Measurements from ENCODE around the gene PAM.
"Not testable (repeated sequence)": the region's sequence is repeated elsewhere in the genome, so short reads cannot be mapped to it uniquely, and the experiment has no call there.

The PAM gene

DNA sequence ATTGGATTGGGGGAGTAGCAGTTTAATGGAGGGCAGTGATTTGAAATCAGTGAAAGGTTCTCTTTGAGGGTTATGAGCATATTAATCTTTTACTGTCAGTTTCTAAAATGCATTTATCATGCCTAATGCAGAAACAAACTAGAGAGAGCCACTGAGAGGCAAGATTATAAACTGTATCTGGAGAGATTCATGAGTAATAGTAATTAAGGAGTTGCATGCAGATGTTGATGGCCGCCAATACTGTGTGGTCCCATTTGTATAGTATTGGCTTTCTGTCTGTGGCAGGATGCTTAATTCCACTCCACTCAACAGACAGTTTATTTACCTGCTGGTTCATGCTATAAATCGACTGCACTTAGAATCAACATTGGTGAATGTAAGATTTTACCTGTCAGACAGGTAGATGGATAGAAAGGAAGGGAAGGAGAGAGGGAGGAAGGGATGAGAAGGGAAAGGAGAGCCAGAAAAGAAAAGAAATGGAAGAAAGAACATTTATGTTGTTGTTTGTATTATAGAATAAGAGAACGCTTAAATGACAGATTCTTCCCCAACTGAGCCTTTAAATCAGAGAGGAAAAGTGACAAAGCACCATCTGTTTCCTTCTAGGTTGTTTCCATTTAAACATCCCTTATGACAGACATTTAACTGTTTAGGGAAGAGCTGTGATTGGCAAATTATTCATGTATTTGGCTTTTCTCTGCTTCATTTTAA is 146.5 kb downstream of the PAM start:
- Histone ChIP-seq H3K27me3 (no peaks in the 10 kb centered on the region), H3K4me3 (ENCODE audit: low read depth, low read length) (no peak overlapping the region), H3K36me3 (no peaks in the 10 kb centered on the region), H3K4me1 (no peaks in the 10 kb centered on the region), H3K9me3 (no peaks in the 10 kb centered on the region)
- DNase-seq, result no peak
- TF ChIP-seq, protein P1, sequence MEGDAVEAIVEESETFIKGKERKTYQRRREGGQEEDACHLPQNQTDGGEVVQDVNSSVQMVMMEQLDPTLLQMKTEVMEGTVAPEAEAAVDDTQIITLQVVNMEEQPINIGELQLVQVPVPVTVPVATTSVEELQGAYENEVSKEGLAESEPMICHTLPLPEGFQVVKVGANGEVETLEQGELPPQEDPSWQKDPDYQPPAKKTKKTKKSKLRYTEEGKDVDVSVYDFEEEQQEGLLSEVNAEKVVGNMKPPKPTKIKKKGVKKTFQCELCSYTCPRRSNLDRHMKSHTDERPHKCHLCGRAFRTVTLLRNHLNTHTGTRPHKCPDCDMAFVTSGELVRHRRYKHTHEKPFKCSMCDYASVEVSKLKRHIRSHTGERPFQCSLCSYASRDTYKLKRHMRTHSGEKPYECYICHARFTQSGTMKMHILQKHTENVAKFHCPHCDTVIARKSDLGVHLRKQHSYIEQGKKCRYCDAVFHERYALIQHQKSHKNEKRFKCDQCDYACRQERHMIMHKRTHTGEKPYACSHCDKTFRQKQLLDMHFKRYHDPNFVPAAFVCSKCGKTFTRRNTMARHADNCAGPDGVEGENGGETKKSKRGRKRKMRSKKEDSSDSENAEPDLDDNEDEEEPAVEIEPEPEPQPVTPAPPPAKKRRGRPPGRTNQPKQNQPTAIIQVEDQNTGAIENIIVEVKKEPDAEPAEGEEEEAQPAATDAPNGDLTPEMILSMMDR (IDR thresholded peaks at IDR 0.05; ENCODE audit: low read depth, low read length), result no peak

DNA sequence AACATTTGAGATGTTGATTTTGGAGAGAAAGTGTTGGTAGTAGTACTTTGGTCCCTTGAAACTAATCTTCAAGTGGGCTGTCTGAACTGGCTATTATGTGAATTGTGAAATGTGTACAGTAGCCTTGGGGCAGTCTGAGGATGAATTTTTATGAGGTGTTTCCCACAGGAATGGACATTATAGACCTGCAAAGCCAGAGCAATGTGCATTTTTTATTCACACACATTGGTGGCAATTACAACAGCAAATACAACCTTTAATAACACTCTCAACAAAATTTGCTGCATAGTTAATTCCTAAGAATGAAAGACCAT is 147.0 kb downstream of the PAM start:
- no peak for DNase-seq

DNA sequence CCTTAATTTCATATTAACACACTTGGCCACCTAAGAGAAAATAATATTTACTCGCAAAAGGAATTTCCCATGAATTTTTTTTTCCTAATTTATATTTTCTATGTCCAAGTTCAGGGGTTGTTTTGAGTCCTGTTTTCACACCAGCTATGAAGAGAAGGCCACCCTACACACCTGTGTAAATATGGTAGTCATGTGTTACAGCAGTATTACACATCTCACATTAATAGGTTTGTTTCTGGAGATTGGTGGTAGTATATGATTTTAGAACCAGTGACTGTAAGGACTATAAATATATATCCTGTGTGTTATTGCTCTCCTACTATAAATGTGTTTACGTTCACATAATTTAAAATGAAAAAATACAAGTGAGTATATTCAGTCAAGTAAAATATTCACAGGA is 147.5 kb downstream of the PAM start:
- no peaks in the 10 kb centered on the region for H3K9me3 ChIP-seq
- no peaks in the 10 kb centered on the region for H3K4me1 ChIP-seq
- no peak overlapping the region for H3K4me3 ChIP-seq (ENCODE audit: low read depth, low read length)
- no peak for DNase-seq
- TF ChIP-seq, protein P1 (IDR thresholded peaks at IDR 0.05; ENCODE audit: low read depth, low read length), result no peak
- H3K27me3 ChIP-seq, result no peaks in the 10 kb centered on the region
- no peaks in the 10 kb centered on the region for H3K36me3 ChIP-seq

More for the DNA sequence above, 147.0 kb downstream of the PAM start:
- TF ChIP-seq, protein P1 (IDR thresholded peaks at IDR 0.05; ENCODE audit: low read depth, low read length), result no peak
- H3K4me1 ChIP-seq, result no peaks in the 10 kb centered on the region
- no peaks in the 10 kb centered on the region for H3K9me3 ChIP-seq
- H3K36me3 ChIP-seq, result no peaks in the 10 kb centered on the region
- no peak overlapping the region for H3K4me3 ChIP-seq (ENCODE audit: low read depth, low read length)
- H3K27me3 ChIP-seq, result no peaks in the 10 kb centered on the region

DNA sequence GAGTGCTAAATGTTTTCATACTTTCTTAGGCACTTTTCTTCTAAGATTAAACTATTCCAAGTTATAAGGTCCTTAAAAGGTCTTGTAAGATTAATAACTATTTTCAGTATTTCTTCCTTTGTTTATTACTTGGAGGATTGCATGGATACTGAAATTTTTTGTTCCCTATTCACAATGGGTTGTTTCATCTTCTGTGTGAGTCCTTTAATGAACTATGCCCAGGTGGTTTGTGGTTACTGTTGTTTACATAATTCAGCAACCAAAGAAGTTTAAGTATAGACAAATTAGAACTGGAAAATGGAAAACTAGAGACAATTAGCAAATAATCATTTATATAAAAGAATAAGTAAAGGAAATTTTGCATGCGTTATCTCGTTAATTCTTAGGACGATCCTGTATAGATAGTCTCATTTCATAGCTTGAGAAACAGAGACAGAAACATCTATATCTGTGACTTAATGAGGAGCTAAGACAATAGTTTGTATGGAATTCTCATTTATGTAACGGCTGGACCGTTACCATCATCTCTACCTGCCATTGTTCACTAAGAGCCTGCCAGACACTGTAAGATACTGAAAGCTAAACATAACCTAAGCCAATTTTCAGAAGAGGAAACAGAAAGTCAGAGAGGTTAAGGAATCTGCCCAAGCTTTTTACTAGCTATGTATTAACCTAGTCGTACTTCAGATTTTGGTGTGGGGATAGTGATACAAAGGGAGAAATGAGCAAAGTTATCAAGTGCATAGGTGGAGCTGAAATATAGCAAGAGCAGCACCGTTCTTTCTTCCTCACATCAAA is 148.2 kb downstream of the PAM start:
- no peaks in the 10 kb centered on the region for H3K9me3 ChIP-seq
- no peak for DNase-seq
- TF ChIP-seq, protein P1 (IDR thresholded peaks at IDR 0.05; ENCODE audit: low read depth, low read length), result no peak
- no peak overlapping the region for H3K4me3 ChIP-seq (ENCODE audit: low read depth, low read length)
- no peaks in the 10 kb centered on the region for H3K4me1 ChIP-seq
- H3K27me3 ChIP-seq, result no peaks in the 10 kb centered on the region
- no peaks in the 10 kb centered on the region for H3K36me3 ChIP-seq

DNA sequence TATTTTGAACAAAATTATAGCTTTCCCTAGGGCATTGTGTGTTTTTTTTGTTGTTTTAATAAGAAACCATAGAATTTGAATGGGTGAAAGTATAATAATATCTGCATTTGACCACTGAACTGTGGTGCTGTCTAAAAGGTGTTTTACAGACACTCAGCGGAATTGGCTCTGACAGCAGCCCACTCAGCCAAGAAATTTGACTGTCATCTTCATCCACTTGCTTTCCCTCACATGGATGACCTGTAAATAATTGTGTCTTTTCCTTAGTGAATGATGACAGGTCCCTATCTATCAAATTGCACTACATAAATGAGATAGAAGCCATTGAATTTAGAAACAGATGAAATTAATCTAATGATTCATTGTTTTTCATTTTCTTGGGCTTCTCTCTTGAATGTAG is 150.0 kb downstream of the PAM start:
- Histone ChIP-seq H3K4me1 (no peaks in the 10 kb centered on the region), H3K4me3 (ENCODE audit: low read depth, low read length) (no peak overlapping the region)

DNA sequence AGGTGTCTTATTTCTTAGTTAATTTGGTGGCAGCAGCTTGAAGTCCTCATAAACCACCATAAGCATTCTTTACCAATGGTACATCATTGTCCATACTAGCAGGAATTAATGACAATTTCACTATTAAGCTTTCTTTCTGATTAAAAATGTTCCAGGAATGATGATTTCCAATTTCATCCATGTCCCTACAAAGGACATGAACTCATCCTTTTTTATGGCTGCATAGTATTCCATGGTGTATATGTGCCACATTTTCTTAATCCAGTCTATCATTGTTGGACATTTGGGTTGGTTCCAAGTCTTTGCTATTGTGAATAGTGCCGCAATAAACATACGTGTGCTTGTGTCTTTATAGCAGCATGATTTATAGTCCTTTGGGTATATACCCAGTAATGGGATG is 152.0 kb downstream of the PAM start:
- not testable (repeated sequence) for H3K4me3 ChIP-seq (ENCODE audit: low read depth, low read length); H3K27me3 ChIP-seq; DNase-seq

More for the DNA sequence above, 150.0 kb downstream of the PAM start:
- no peaks in the 10 kb centered on the region for H3K27me3 ChIP-seq
- TF ChIP-seq, protein P1 (IDR thresholded peaks at IDR 0.05; ENCODE audit: low read depth, low read length), result no peak
- H3K36me3 ChIP-seq, result no peaks in the 10 kb centered on the region
- no peak for DNase-seq
- no peaks in the 10 kb centered on the region for H3K9me3 ChIP-seq

More for the DNA sequence above, 152.0 kb downstream of the PAM start:
- not testable (repeated sequence) for H3K36me3 ChIP-seq, H3K4me1 ChIP-seq, H3K9me3 ChIP-seq

Data from BE2C (cell line).